ENCODE data around the gene ASAP2.

DNA sequence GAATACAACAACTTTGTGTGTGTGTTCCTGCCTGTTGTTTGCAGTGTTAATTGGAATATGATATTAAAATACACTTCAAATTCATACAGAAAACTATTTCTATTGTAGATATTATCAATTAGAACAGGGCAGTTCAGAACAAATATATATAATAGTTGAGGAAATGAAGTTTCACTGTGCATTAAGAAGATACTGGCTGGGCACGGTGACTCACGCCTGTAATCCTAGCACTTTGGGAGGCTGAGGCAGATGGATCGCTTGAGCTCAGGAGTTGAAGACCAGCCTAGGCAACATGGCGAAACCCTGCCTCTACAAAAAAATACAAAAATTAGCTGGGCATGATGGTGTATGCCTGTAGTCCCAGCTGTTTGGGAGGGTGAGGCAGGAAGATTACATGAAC lies 79.3 kb downstream of the ASAP2 start:
- TF ChIP-seq, protein P1, sequence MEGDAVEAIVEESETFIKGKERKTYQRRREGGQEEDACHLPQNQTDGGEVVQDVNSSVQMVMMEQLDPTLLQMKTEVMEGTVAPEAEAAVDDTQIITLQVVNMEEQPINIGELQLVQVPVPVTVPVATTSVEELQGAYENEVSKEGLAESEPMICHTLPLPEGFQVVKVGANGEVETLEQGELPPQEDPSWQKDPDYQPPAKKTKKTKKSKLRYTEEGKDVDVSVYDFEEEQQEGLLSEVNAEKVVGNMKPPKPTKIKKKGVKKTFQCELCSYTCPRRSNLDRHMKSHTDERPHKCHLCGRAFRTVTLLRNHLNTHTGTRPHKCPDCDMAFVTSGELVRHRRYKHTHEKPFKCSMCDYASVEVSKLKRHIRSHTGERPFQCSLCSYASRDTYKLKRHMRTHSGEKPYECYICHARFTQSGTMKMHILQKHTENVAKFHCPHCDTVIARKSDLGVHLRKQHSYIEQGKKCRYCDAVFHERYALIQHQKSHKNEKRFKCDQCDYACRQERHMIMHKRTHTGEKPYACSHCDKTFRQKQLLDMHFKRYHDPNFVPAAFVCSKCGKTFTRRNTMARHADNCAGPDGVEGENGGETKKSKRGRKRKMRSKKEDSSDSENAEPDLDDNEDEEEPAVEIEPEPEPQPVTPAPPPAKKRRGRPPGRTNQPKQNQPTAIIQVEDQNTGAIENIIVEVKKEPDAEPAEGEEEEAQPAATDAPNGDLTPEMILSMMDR (conservative IDR thresholded peaks at IDR 0.05; ENCODE audit: low read length), result no peak
- TF ChIP-seq EZH2phosphoT487 (IDR thresholded peaks at IDR 0.05; ENCODE audit: borderline replicate concordance), result no peak
